HTERT RPE-1 (cell line): ENCODE data around the gene OVCA2.

Experiments
- in situ Hi-C: fragments of 300-500 bp; cut with MboI; formaldehyde crosslinking; loops from 4 replicates; pipeline ENCODE4 v1.14.3; 2020; ENCODE audit warnings: low sequenced_read_pairs

OVCA2 gene

GRCh38 chr17:2063261-2064146, 21.7 kb downstream of the OVCA2 start:
- in situ Hi-C loops: loop anchor here (25.0 kb wide), 1 partner anchor 174 kb away; no protein-coding TSS in a partner anchor

- in situ Hi-C loops: loop anchor here (25.0 kb wide), 1 partner anchor 173 kb away; no protein-coding TSS in a partner anchor
Measured at GRCh38 chr17:2064147-2064489, 22.3 kb downstream of the OVCA2 start.

GRCh38 chr17:2064520-2064971, 22.7 kb downstream of the OVCA2 start:
- in situ Hi-C loops: loop anchor here (25.0 kb wide), 1 partner anchor 173 kb away; no protein-coding TSS in a partner anchor

- in situ Hi-C loops: loop anchor here (25.0 kb wide), 1 partner anchor 172 kb away; no protein-coding TSS in a partner anchor
Measured at GRCh38 chr17:2064980-2065785, 23.4 kb downstream of the OVCA2 start.

- in situ Hi-C loops: loop anchor here (25.0 kb wide), 1 partner anchor 171 kb away; no protein-coding TSS in a partner anchor
Measured at GRCh38 chr17:2065949-2066400, 24.2 kb downstream of the OVCA2 start.

- in situ Hi-C loops: loop anchor here (25.0 kb wide), 1 partner anchor 170 kb away; no protein-coding TSS in a partner anchor
Measured at GRCh38 chr17:2067048-2067561, 25.3 kb downstream of the OVCA2 start.

GRCh38 chr17:2067608-2068024, 25.8 kb downstream of the OVCA2 start:
- in situ Hi-C loops: loop anchor here (25.0 kb wide), 1 partner anchor 170 kb away; no protein-coding TSS in a partner anchor

- in situ Hi-C loops: loop anchor here (25.0 kb wide), 1 partner anchor 169 kb away; no protein-coding TSS in a partner anchor
Measured at GRCh38 chr17:2068031-2068518, 26.3 kb downstream of the OVCA2 start.

GRCh38 chr17:2068519-2069051, 26.8 kb downstream of the OVCA2 start:
- in situ Hi-C loops: loop anchor here (25.0 kb wide), 1 partner anchor 169 kb away; no protein-coding TSS in a partner anchor

- in situ Hi-C loops: loop anchor here (25.0 kb wide), 1 partner anchor 167 kb away; no protein-coding TSS in a partner anchor
Measured at GRCh38 chr17:2070241-2071023, 28.6 kb downstream of the OVCA2 start.

- in situ Hi-C loops: loop anchor here (25.0 kb wide), 1 partner anchor 166 kb away; no protein-coding TSS in a partner anchor
Measured at GRCh38 chr17:2071024-2071385, 29.2 kb downstream of the OVCA2 start.

- in situ Hi-C loops: loop anchor here (25.0 kb wide), 1 partner anchor 166 kb away; no protein-coding TSS in a partner anchor
Measured at GRCh38 chr17:2071455-2072281, 29.8 kb downstream of the OVCA2 start.

GRCh38 chr17:2074919-2075318, 33.1 kb downstream of the OVCA2 start:
- in situ Hi-C loops: loop anchor here (25.0 kb wide), 1 partner anchor 162 kb away; no protein-coding TSS in a partner anchor

GRCh38 chr17:2075336-2076086, 33.7 kb downstream of the OVCA2 start:
- in situ Hi-C loops: no loop called here

- in situ Hi-C loops: no loop called here
Measured at GRCh38 chr17:2076087-2076984, 34.5 kb downstream of the OVCA2 start.

- in situ Hi-C loops: no loop called here
Measured at GRCh38 chr17:2077040-2077439, 35.2 kb downstream of the OVCA2 start.

- in situ Hi-C loops: no loop called here
Measured at GRCh38 chr17:2081564-2081963, 39.7 kb downstream of the OVCA2 start.
